Esophagus muscularis mucosa (tissue), 3 donors: ENCODE measurements around the gene MAPKAP1.

Source experiments
- POLR2A ChIP-seq: fragments of 450-650 bp; IDR thresholded peaks from one replicate; pipeline ENCODE4 v1.6.1; 2017; ENCODE audit warnings: antibody characterized with exemption, moderate library complexity, mild to moderate bottlenecking, low read depth
- POLR2AphosphoS5 ChIP-seq, 2 donors: sonication (generic); formaldehyde crosslinking; IDR thresholded peaks; one replicate each; pipeline ENCODE4 v1.6.1; 2017; ENCODE audit warnings: antibody characterized with exemption in 2 of 2
- TF ChIP-seq, protein P1 (sequence below), 3 experiments: fragments of 200-600 bp in 2 of 3; fragments of 450-650 bp in 1 of 3; sonication (generic) in 2 of 3; IDR thresholded peaks; one replicate each; pipeline ENCODE4 v1.5.1; 2017 to 2019; ENCODE audit warnings: antibody characterized with exemption in 3 of 3, mild to moderate bottlenecking in 2 of 3, moderate library complexity in 1 of 3

DNA sequence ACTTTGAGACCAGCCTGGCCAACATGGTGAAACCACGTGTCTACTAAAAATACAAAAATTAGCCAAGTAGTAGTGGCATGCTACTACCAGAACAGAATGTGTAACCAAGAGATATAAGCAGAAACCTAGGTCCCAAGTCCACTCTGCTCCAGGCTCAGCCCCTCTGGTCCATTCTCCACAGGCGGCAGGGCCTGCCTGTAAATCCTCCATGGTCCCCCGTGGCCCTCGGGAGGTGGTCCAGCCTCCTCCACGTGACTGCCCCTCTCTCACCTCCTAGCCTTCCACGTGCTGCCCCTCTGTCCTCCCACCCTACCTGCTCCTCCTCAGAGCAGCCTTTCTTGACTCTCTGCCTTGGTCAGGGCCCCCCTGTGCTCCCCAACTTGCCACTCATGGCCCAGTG is 318.0 kb downstream of the MAPKAP1 start:
- TF ChIP-seq, protein P1, sequence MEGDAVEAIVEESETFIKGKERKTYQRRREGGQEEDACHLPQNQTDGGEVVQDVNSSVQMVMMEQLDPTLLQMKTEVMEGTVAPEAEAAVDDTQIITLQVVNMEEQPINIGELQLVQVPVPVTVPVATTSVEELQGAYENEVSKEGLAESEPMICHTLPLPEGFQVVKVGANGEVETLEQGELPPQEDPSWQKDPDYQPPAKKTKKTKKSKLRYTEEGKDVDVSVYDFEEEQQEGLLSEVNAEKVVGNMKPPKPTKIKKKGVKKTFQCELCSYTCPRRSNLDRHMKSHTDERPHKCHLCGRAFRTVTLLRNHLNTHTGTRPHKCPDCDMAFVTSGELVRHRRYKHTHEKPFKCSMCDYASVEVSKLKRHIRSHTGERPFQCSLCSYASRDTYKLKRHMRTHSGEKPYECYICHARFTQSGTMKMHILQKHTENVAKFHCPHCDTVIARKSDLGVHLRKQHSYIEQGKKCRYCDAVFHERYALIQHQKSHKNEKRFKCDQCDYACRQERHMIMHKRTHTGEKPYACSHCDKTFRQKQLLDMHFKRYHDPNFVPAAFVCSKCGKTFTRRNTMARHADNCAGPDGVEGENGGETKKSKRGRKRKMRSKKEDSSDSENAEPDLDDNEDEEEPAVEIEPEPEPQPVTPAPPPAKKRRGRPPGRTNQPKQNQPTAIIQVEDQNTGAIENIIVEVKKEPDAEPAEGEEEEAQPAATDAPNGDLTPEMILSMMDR (IDR thresholded peaks at IDR 0.05) = no peak
- TF ChIP-seq POLR2AphosphoS5 (IDR thresholded peaks at IDR 0.05) (no peak), POLR2A (no peak)
